Stimulated activated naive CD8-positive, alpha-beta T cell treated with anti-CD3 and anti-CD28 coated beads, Interleukin-15, amount 100 ng/mL, for 72 hours (primary cell): ENCODE results near the gene FOXJ3.

Source experiments
- ATAC-seq: fragments of 150-1000 bp; cut with Tn5 transposase; 2 replicates; pipeline ENCODE4 v1.10.0; 2021; ENCODE audit warnings: mild to moderate bottlenecking, moderate library complexity
- DNase-seq, 2 donors: peaks; one replicate each; pipeline ENCODE4 v3.0.0; 2021 to 2022
- H3K27ac Mint-ChIP-seq, 2 donors: one replicate each; pipeline ENCODE4 v1.8.0; 2022; ENCODE audit warnings: mild to moderate bottlenecking in 2 of 2, mixed read lengths in 2 of 2, moderate library complexity in 2 of 2
- H3K27me3 Mint-ChIP-seq: one replicate; pipeline ENCODE4 v1.8.0; 2022; ENCODE audit warnings: mixed read lengths
- H3K4me1 Mint-ChIP-seq: one replicate; pipeline ENCODE4 v1.8.0; 2022; ENCODE audit warnings: mild to moderate bottlenecking, mixed read lengths
- H3K4me3 Mint-ChIP-seq, 2 donors: one replicate each; pipeline ENCODE4 v1.8.0; 2022; ENCODE audit warnings: mild to moderate bottlenecking in 2 of 2, mixed read lengths in 2 of 2, moderate library complexity in 1 of 2
- H3K9me3 Mint-ChIP-seq, 2 donors: one replicate each; pipeline ENCODE4 v1.8.0; 2022; ENCODE audit warnings: mixed read lengths in 2 of 2

Gene FOXJ3

DNA sequence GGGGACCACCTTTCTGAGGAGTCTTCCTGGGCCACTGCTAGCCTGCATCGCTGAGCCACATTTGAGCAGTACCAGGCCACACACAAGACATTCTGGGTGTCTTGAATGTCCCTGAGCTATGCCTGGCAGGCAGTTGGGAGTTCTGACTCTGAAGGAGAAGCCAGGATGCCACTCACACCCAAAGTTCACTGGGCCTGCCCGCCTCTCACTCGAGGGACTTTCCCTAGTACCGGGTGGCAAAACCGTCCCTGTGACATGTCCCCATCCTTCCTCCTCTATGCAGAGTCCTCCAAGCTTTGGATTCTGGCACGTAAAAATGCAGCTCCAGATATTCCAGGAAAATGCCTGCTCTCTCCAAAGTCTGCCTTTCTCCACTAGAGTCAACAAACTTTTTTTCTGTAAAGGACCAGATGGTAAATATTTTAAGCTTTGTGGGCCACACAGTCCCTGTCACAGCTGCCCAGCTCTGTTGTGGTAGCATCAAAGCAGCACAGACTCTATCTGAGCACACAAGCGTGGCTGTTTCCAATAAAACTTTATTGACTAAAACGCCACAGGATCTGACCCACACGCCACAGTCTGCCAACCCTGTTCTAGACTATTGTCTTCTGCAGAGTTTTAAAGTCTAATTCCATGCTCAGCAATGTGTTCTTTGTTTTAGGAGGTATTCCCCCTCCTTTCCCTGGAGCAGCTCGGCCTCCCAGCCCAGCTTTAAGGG lies 201.1 kb downstream of the FOXJ3 start:
- peaks cover 18% of the 10 kb centered on the region for H3K27me3 Mint-ChIP-seq
- no peak overlapping the region for H3K27ac Mint-ChIP-seq
- ATAC-seq (no peak), DNase-seq (no peak)
- no peak overlapping the region for H3K4me3 Mint-ChIP-seq
- no peaks in the 10 kb centered on the region for H3K4me1 Mint-ChIP-seq
- H3K9me3 Mint-ChIP-seq, result no peaks in the 10 kb centered on the region

DNA sequence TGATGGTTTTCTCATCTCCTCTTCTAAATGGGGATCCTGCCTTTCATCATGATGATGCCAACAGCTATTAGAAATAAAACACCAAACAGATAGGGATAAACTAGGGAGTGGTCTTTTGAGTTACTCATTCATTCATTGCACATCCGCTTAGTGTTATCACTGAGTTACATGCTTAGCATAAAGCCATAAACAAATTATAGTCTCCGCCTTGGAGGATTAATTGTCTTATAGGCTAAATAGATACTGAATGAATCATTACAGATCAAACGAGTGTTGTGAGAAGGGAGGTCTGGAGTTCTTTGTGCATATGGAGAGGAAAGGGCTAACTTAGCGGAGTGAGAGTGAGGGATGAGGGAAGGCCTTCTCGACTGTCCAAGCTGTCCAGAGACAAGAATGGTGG lies 201.6 kb downstream of the FOXJ3 start:
- H3K4me1 Mint-ChIP-seq, result no peaks in the 10 kb centered on the region
- DNase-seq (no peak), ATAC-seq (no peak)
- H3K4me3 Mint-ChIP-seq, result no peak overlapping the region
- peaks cover 18% of the 10 kb centered on the region for H3K27me3 Mint-ChIP-seq
- no peaks in the 10 kb centered on the region for H3K9me3 Mint-ChIP-seq
- H3K27ac Mint-ChIP-seq, result no peak overlapping the region

DNA sequence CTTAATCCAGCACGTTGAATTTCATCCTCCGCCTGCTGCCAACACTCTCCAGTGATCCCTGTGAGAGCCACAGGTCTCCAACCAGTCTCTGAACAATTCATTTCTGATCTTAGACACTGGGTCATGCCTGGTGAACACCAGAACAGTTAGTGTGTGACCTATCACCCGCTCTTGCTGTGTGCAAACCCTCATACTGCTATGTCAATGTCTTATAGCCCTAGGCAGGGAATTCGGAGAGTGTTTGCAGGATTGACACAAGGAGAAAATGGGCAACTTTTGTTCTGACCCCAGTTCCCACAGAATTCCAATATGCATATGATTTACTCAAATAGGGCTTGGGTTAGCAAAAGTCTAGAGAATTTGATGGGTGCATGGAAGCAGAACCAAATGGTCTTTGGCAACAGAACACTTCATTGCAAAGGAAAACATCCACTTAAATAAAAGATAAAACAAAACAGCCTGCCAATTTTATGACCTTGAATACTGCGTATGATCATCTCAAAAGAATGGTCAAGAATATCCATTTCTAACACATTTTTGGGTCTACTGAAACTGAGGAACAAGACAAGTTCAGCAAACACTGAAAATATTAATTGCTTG lies 204.9 kb downstream of the FOXJ3 start:
- no peak for ATAC-seq
- H3K4me3 Mint-ChIP-seq, result no peak overlapping the region
- no peak overlapping the region for H3K27ac Mint-ChIP-seq
- H3K4me1 Mint-ChIP-seq, result no peaks in the 10 kb centered on the region
- peaks cover 19% of the 10 kb centered on the region for H3K27me3 Mint-ChIP-seq
- DNase-seq, result no peak
- H3K9me3 Mint-ChIP-seq, result no peaks in the 10 kb centered on the region

DNA sequence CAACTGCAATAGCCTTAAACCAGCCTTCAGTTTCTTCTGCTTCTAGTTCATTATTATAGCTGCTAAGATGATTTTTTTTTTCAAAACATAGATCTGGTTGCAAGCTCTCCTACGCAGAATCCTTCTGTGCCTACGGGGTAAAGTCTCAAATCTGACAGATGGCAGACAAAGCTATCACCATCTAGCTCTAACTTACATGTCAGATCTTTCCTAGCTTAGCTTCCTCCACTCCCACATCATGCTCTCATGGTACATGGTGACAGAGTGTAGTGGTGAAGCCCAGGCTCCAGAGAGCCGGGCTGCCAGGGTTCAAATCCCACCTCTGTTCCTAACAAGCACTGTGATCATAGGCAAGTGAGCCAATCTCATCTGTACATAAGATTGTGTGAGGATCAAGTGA lies 206.1 kb downstream of the FOXJ3 start:
- Mint-ChIP-seq H3K27me3 (peaks cover 19% of the 10 kb centered on the region), H3K4me1 (no peaks in the 10 kb centered on the region), H3K9me3 (no peaks in the 10 kb centered on the region), H3K27ac (no peak overlapping the region), H3K4me3 (no peak overlapping the region)
- DNase-seq (no peak), ATAC-seq (no peak)

DNA sequence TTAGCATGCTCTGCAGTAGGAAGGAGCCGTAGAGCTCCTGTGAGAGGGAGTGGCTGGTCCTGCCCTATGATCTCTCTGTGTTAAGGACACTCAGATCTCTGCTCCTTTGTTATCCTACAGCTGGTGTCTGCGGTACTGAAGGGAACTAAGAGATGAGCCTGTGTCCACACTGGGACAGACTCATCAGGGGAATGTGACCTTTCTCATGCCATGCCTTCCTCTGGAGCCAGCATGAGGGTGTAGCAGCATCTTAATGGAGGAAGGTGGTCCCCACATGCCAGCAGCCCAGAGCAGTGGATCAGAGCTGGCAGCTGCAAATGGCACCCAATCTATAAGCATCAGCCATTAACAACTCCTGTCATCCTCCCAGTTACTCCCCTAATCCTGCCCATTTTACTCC lies 206.5 kb downstream of the FOXJ3 start:
- H3K9me3 Mint-ChIP-seq, result no peaks in the 10 kb centered on the region
- H3K4me3 Mint-ChIP-seq, result no peak overlapping the region
- H3K27me3 Mint-ChIP-seq, result peaks cover 19% of the 10 kb centered on the region
- ATAC-seq (no peak), DNase-seq (no peak)
- H3K27ac Mint-ChIP-seq, result no peak overlapping the region
- no peaks in the 10 kb centered on the region for H3K4me1 Mint-ChIP-seq

DNA sequence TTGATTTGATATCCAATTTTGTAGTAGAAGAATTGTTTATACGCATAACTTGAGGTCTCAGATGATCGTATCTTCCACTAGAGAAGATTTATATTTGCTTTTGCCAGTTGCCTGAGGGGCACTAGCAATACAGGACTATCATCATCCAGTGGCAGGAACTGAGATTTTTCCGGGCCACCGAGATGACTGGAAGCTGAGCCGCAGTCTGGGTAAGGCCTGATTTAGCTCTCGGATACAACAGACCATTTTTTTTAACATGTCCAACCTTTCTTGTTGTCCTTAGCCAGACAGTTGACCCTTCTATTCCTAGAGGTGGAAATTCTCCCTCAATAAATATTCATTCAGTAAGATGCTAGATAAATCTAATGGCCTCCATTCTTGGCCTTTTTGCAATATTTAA lies 207.3 kb downstream of the FOXJ3 start:
- no peak for DNase-seq
- ATAC-seq, result no peak
- no peaks in the 10 kb centered on the region for H3K4me1 Mint-ChIP-seq
- peaks cover 19% of the 10 kb centered on the region for H3K27me3 Mint-ChIP-seq
- H3K4me3 Mint-ChIP-seq, result no peak overlapping the region
- no peak overlapping the region for H3K27ac Mint-ChIP-seq
- no peaks in the 10 kb centered on the region for H3K9me3 Mint-ChIP-seq
